Measurements from ENCODE around the gene GRID1.
"Not testable (repeated sequence)": the region's sequence is repeated elsewhere in the genome, so short reads cannot be mapped to it uniquely, and the experiment has no call there.

The GRID1 gene

DNA sequence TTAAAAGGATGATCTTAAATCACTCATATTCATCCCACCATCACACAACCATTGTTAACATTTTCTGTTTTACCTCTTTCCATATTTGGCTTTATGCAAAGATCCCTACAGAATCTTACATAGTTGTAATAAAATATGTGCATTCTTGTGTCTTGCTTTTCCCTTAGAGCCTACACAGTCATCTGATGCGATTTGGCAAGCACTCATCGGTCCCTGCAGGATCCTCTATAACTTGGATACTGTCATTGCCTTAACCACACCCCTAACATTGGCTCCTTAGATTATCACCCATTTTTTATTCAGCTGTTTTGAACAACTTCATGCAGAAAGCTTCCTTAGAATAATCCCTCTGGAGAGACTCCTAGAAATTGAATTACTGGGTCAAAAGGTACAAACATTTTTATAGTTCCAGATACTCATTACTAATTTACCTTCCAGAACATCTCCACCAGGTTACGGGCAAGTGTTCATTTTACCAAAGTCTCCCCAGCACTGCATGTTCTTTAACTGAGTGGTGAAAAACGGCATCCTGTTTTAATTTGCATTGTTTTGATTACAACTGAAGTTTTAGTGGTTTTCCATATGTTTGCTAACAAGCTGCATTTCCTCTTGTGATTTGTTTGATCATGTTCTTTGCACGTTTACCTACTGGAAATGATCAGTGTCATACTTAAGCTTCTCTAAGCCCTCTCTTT, 268.3 kb downstream of the GRID1 start:
- no peak for DNase-seq (ENCODE audit: low spot score)
- TF ChIP-seq, protein P1, sequence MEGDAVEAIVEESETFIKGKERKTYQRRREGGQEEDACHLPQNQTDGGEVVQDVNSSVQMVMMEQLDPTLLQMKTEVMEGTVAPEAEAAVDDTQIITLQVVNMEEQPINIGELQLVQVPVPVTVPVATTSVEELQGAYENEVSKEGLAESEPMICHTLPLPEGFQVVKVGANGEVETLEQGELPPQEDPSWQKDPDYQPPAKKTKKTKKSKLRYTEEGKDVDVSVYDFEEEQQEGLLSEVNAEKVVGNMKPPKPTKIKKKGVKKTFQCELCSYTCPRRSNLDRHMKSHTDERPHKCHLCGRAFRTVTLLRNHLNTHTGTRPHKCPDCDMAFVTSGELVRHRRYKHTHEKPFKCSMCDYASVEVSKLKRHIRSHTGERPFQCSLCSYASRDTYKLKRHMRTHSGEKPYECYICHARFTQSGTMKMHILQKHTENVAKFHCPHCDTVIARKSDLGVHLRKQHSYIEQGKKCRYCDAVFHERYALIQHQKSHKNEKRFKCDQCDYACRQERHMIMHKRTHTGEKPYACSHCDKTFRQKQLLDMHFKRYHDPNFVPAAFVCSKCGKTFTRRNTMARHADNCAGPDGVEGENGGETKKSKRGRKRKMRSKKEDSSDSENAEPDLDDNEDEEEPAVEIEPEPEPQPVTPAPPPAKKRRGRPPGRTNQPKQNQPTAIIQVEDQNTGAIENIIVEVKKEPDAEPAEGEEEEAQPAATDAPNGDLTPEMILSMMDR (IDR thresholded peaks at IDR 0.05; ENCODE audit: extremely low read depth, insufficient read depth, missing control alignments) = no peak
- in situ Hi-C loops (cut with MboI; ENCODE audit: low pct_unique_long_range_greater_than_20kb, low sequenced_read_pairs, unreplicated experiment) = no loop called here

DNA sequence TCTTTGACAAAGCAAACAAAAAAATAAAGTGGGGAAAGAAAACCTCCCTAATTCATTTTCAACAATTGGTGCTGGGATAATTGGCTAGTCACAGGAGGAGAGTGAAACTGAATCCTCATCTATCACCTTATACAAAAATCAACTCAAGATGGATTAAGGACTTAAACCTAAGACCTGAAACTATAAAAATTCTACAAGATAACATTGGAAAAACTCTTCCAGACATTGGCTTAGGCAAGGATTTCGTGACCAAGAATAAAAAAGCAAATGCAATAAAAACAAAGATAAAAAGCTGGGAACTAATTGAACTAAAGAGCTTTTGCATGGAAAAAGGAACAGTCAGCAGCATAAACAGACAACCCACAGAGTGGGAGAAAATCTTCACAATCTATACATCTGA, 271.5 kb downstream of the GRID1 start:
- DNase-seq (ENCODE audit: low spot score) = not testable (repeated sequence)

DNA sequence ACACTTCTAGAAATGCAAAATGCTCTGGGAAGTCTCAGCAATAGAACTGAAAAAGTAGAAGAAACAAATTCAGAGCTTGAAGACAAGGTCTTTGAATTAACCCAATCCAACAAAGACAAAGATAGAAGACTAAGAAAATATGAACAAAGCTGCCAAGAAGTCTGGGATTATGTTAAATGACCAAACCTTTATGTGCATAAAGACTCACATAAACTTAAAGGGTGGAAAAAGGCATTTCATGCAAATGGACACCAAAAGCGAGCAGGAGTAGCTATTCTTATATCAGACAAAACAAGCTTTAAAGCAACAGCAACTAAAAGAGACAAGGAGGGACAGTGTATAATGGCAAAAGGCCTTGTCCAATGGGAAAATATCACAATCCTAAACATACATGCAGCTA, 274.3 kb downstream of the GRID1 start:
- in situ Hi-C loops (cut with MboI; ENCODE audit: low pct_unique_long_range_greater_than_20kb, low sequenced_read_pairs, unreplicated experiment); DNase-seq (ENCODE audit: low spot score): not testable (repeated sequence)

More for the DNA sequence above, 271.5 kb downstream of the GRID1 start:
- in situ Hi-C loops (cut with MboI; ENCODE audit: low pct_unique_long_range_greater_than_20kb, low sequenced_read_pairs, unreplicated experiment) = not testable (repeated sequence)

DNA sequence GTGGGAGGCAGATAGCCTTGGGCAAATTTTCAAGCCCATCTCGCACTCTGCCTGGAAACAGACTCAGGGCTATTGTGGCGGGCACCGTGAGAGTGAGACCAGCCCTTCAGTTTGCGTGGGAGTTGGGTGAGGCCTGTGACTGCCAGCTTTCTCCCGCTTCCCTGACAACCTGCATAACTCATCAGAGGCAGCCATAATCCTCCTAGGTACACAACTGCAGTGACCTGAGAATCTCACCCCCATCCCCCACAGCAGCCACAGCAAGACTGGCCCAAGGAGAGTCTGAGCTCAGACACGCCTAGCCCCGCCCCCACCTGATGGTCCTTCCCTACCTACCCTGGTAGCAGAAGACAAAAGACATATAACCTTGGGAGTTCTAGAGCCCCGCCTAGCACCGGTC, 275.4 kb downstream of the GRID1 start:
- in situ Hi-C loops (cut with MboI; ENCODE audit: low pct_unique_long_range_greater_than_20kb, low sequenced_read_pairs, unreplicated experiment) = no loop called here
- TF ChIP-seq, protein P1 (IDR thresholded peaks at IDR 0.05; ENCODE audit: extremely low read depth, insufficient read depth, missing control alignments) = no peak
- DNase-seq (ENCODE audit: low spot score) = no peak

DNA sequence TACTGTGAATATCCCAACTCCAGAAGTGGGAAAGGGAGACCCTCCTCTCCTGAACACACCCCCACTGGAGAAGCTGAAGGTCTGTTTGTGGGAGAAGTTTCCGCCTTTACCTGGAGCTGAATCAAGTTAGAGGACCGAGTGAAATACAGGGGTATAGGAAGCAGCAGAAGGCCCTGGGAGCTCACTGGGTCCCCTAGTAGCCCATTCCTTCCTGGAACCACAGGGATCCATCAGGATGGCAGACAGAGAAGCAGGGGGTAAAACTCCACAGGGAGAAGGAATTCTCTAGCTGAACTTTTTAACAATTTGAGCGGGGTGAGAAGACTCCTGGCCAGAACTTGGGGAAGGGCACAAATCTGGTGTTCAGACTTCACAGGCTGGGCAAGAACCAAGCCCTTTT, 275.8 kb downstream of the GRID1 start:
- TF ChIP-seq, protein P1 (IDR thresholded peaks at IDR 0.05; ENCODE audit: extremely low read depth, insufficient read depth, missing control alignments) = no peak
- no peak for DNase-seq (ENCODE audit: low spot score)
- in situ Hi-C loops (cut with MboI; ENCODE audit: low pct_unique_long_range_greater_than_20kb, low sequenced_read_pairs, unreplicated experiment) = no loop called here

DNA sequence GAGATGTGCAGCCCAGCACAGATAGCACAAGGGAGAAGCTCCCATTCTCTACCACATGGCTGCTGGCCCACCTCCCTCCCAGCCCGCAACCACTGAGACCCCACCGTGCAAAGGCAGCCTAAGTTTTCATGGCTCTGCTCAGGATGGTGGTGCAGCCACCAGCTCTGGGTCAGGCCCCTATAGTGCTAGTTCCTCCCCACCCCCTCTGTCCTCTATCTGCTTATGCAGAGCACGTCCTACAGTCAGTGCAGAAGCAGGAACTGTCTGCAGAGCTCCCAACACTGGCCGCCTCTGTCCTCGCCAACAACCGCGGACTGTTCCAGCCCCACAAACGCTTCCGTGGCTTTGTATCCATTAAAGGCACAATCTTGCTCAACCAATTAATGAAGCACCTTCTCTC, 278.9 kb downstream of the GRID1 start:
- TF ChIP-seq, protein P1 (IDR thresholded peaks at IDR 0.05; ENCODE audit: extremely low read depth, insufficient read depth, missing control alignments) = no peak
- no peak for DNase-seq (ENCODE audit: low spot score)
- in situ Hi-C loops (cut with MboI; ENCODE audit: low pct_unique_long_range_greater_than_20kb, low sequenced_read_pairs, unreplicated experiment) = no loop called here

DNA sequence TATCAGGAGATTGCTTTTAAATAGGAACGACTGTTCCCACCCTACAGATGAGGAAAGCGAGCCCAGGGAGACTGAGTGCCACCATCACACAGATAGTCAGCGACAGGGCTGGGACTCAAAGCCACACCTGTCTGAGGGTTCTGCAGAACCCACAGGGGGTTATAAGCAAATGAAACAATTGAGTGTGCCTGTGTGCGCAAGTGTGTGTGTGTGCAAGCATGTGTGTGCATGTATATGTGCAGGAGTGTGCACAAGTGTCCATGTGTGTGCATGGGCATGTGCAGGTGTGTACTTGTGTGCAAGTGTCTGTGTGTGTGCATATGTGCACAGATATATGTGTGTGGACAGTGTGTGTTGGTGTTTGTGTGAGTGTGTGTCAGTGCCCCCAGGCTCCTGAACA, 280.2 kb downstream of the GRID1 start:
- TF ChIP-seq, protein P1 (IDR thresholded peaks at IDR 0.05; ENCODE audit: extremely low read depth, insufficient read depth, missing control alignments) = no peak
- in situ Hi-C loops (cut with MboI; ENCODE audit: low pct_unique_long_range_greater_than_20kb, low sequenced_read_pairs, unreplicated experiment) = no loop called here
- DNase-seq (ENCODE audit: low spot score) = no peak

DNA sequence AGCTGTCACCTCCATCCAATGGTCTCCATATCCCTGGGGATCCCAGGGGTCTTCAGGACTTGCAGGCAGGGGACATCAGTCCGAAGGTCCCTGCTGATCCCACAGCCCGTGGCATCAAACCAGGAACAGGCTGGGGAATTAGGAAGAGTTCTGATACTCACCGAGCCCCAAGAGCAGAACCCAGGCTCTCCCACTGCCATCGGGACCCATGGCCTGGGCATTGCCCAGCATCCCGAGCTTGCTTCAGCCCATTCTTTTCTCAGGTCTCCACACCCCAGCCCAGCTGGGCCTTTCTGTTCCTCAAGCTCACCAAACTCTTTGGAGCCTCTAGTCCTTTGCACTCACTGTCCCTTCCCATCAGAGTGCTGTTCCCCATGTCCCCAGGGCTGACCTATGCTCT, 280.9 kb downstream of the GRID1 start:
- DNase-seq (ENCODE audit: low spot score) = no peak
- in situ Hi-C loops (cut with MboI; ENCODE audit: low pct_unique_long_range_greater_than_20kb, low sequenced_read_pairs, unreplicated experiment) = no loop called here
- TF ChIP-seq, protein P1 (IDR thresholded peaks at IDR 0.05; ENCODE audit: extremely low read depth, insufficient read depth, missing control alignments) = no peak
